Measurements from ENCODE around the gene OSBPL10.
"Not testable (repeated sequence)": the region's sequence is repeated elsewhere in the genome, so short reads cannot be mapped to it uniquely, and the experiment has no call there.

The OSBPL10 gene

DNA sequence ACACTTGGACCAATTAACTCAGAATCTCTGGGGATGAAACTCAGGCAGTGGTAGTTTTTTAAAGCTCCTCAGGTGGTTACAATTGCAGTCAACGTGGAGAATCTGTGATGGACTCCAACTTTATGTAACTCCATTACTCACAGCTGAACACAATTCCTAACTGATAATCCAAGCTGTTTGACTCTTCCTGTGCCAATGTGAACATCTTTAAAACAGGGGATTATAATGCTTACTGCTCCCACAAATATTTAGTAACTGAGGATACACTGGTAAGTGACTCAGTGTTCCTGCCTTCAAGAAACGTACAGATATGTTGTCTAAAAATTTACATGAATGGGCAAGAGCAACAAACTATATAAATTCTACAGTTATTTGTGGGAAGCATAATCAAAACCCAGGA lies 85.6 kb downstream of the OSBPL10 start:
- in situ Hi-C loops (cut with HindIII; ENCODE audit: low sequenced_read_pairs) = no loop called here

- in situ Hi-C loops (cut with HindIII; ENCODE audit: low sequenced_read_pairs) = no loop called here
Measured at GRCh38 chr3:31892916-31893573, 88.0 kb downstream of the OSBPL10 start.

DNA sequence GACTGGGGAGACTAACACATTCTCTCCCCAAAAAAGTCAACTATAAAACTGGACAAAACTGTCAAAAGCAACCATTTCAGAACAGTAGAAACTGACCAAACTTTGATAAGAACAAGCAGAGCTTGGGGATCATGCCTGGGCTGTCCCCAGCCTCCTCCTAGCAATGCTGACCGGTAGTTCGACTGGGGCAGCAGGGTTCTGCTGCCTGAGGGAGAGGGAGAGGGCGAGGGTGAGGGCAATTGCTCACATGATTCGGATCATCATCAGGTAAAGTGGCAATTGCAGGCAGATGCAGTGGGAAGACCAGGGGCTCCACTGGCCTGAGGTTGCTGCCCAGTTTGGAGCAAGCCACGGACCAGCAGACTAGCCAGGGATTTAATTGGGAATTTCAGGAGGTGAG lies 88.6 kb downstream of the OSBPL10 start:
- in situ Hi-C loops (cut with HindIII; ENCODE audit: low sequenced_read_pairs) = no loop called here

GRCh38 chr3:31891876-31892455 lies 89.1 kb downstream of the OSBPL10 start:
- in situ Hi-C loops (cut with HindIII; ENCODE audit: low sequenced_read_pairs) = no loop called here

DNA sequence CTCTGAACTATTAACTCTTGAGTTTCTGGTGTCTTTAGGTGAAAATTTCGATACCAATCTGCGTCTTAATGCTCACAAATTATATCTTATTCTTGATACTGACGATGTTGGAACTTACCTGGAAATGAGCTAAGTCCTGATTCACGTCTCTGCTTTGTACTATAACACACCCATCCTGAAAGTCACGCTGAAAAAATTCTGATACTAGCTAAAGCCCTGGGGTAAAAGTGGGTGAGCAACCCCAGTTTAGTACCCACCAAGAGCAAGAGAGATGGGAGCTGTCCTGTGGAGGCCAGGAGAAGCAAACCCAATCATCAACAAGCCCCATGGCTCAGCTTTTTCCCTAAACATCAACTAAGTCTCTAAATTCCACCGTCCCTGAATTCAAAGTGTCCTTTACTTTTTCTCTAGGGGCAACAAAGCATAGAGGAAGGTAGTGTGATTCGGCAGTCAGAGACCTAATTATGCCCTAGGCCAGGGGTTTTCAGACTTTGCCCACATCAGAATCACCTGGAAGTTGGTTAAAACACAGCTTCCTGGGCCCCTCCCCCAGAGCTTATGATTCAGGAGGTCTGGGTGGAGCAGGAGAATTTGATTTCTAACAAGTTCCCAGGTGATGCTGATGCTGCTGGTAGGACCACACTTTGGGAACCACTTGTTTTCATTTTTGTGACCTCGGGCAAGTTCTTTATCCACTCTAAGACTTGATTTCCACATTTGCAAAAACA lies 90.2 kb downstream of the OSBPL10 start:
- in situ Hi-C loops (cut with HindIII; ENCODE audit: low sequenced_read_pairs) = no loop called here

- in situ Hi-C loops (cut with HindIII; ENCODE audit: low sequenced_read_pairs) = no loop called here
Measured at GRCh38 chr3:31890007-31890406, 91.1 kb downstream of the OSBPL10 start.

- in situ Hi-C loops (cut with HindIII; ENCODE audit: low sequenced_read_pairs) = no loop called here
Measured at GRCh38 chr3:31885235-31885634, 95.8 kb downstream of the OSBPL10 start.

DNA sequence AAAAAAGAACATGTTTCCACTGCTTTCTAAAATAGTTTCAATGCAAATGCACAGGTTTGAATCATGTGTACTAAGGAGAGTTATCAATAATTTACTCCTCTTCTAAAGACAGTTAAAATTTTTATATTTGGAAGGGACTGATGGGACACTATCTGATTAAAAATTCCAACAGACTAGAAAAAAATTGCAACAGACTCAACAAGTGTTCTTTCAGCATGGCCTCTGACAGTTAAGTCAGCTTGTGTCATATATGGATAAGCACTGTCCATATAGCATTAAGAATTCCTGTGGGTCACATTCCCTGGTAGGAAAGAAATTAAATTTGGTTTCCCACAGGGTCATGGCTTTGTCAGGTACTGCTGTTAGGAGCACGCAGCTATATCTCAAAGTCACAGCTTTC lies 96.8 kb downstream of the OSBPL10 start:
- in situ Hi-C loops (cut with HindIII; ENCODE audit: low sequenced_read_pairs) = no loop called here

- in situ Hi-C loops (cut with HindIII; ENCODE audit: low sequenced_read_pairs) = no loop called here
Measured at GRCh38 chr3:31882895-31883294, 98.2 kb downstream of the OSBPL10 start.

DNA sequence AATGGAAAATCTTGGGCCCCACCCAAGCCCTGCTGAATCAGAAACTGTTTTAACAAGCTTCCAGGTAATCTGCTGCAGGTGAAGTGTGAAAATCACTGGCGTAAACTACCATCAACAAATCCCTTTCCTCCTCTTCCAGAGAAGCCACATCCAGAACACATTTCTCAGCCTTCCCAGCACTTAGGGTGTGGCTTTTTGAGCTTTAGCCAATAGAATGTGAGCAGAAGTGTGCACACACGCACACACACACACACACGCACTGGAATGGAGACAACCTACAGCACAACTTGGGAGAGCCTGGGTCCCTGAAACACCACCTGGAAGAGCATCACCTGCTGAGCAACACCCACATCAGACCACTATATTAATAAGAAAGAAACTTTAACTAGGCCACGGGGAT lies 98.6 kb downstream of the OSBPL10 start:
- in situ Hi-C loops (cut with HindIII; ENCODE audit: low sequenced_read_pairs) = no loop called here

- in situ Hi-C loops (cut with HindIII; ENCODE audit: low sequenced_read_pairs) = no loop called here
Measured at GRCh38 chr3:31880482-31881078, 100.5 kb downstream of the OSBPL10 start.

DNA sequence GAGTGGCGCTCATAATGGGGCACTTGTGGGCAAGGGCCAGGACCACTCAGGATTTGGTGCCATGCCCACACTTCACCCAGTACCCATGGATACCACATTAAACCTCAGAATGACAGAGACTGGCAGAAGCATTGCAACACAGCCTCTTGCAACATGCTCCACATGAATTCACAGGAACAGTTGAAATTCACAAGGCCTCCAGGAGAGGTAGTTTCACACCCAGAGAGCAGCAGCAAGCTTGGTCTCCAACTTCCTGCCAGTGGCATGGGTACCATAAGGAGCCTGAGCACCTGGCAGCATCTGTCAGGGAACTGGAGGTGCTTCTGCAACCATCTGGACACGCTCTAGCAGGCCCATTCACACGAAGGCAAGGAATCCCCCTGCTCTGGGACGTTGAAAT lies 101.0 kb downstream of the OSBPL10 start:
- in situ Hi-C loops (cut with HindIII; ENCODE audit: low sequenced_read_pairs) = no loop called here

- in situ Hi-C loops (cut with HindIII; ENCODE audit: low sequenced_read_pairs) = no loop called here
Measured at GRCh38 chr3:31879365-31879764, 101.7 kb downstream of the OSBPL10 start.

DNA sequence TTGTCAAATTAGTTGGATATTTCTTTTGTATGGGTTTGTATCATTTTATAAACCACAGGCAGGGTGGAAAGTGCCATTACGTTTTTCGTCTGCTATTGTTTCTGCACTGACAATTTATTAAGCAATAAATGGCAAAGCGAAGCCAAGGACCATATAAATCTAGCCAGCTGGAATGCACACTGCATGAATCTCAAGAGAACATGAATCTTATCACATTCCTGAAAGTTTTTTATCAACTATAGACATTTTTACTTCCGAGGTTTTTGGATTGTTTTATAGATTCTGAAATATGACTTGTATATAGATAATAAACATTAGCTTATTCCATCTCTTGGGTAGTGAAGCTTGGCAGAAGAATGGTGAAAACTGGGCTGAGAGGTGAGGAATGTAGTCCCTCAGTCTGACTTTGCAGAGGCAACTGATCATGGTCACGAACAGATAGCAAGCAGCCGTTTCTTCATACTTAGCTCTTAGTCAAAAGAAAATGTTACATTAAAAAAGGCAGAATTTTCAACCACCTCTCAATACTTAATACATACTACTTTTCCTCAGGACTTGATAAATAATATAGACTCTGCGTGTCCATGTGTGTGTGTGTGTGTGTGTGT lies 102.7 kb downstream of the OSBPL10 start:
- in situ Hi-C loops (cut with HindIII; ENCODE audit: low sequenced_read_pairs) = no loop called here

- in situ Hi-C loops (cut with HindIII; ENCODE audit: low sequenced_read_pairs) = no loop called here
Measured at GRCh38 chr3:31876331-31876730, 104.7 kb downstream of the OSBPL10 start.

- in situ Hi-C loops (cut with HindIII; ENCODE audit: low sequenced_read_pairs) = no loop called here
Measured at GRCh38 chr3:31875437-31875836, 105.6 kb downstream of the OSBPL10 start.

GRCh38 chr3:31873254-31873820 lies 107.7 kb downstream of the OSBPL10 start:
- in situ Hi-C loops (cut with HindIII; ENCODE audit: low sequenced_read_pairs) = no loop called here

GRCh38 chr3:31871939-31872507 lies 109.0 kb downstream of the OSBPL10 start:
- in situ Hi-C loops (cut with HindIII; ENCODE audit: low sequenced_read_pairs) = no loop called here

GRCh38 chr3:31870111-31870510 lies 111.0 kb downstream of the OSBPL10 start:
- in situ Hi-C loops (cut with HindIII; ENCODE audit: low sequenced_read_pairs) = not testable (repeated sequence)

DNA sequence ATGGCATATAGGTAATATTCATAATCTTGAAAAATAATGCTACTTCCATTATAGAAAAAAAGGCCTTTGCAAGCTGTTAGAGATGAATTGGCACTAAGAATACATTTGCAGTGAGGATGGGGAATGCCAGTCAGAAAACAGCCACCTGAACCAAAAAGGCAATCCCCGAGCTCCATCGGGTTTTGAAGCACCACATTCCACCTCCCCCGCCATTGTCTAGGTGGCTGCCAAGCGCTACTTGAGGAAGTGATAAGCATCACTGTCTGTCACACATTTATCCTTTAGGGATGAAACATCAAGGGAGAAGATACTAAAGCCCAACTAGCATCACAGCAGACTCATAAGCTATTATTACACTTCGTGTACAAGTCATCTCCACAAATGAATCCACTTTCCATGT lies 112.8 kb downstream of the OSBPL10 start:
- in situ Hi-C loops (cut with HindIII; ENCODE audit: low sequenced_read_pairs) = no loop called here

Data from endothelial cell of hepatic sinusoid (primary cell).